ENCODE measurements around the gene PTPDC1. TPM values are rescaled to one million over a fixed set of nuclear protein-coding genes. Genes with fewer than 3 reads are reported as not detected.

The PTPDC1 gene
- total and polyA plus RNA-seq, 9 of the 15 experiments (the other 6 are each of a cell fraction or from before 2014, with no cell fraction given), result 1.1 to 8.1 (median 5.7) TPM

- TF ChIP-seq, protein P1, sequence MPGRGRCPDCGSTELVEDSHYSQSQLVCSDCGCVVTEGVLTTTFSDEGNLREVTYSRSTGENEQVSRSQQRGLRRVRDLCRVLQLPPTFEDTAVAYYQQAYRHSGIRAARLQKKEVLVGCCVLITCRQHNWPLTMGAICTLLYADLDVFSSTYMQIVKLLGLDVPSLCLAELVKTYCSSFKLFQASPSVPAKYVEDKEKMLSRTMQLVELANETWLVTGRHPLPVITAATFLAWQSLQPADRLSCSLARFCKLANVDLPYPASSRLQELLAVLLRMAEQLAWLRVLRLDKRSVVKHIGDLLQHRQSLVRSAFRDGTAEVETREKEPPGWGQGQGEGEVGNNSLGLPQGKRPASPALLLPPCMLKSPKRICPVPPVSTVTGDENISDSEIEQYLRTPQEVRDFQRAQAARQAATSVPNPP (IDR thresholded peaks at IDR 0.05; ENCODE audit: borderline replicate concordance, insufficient read depth, insufficient read length), result no peak
- no peak for TF ChIP-seq DACH1 (IDR thresholded peaks at IDR 0.05; ENCODE audit: partially characterized antibody)
- TF ChIP-seq HDAC8 (tag; IDR thresholded peaks at IDR 0.05), result 0 out of 2 replicates have a peak, but pooled peaks have one; percentile 61
- TF ChIP-seq ZSCAN32 (CRISPR knock-in tag; IDR thresholded peaks at IDR 0.05), result 0 out of 2 replicates have a peak, but pooled peaks have one; percentile 34
- no peak for TF ChIP-seq ZNF445 (CRISPR knock-in tag; IDR thresholded peaks at IDR 0.05; ENCODE audit: low read depth)
- TF ChIP-seq BMI1 (IDR thresholded peaks at IDR 0.05; ENCODE audit: low read length), result peak; percentile 71; the same call in 1 of the 2 replicates
- peak; percentile 80 for TF ChIP-seq ZBTB33 (CRISPR knock-in tag; IDR thresholded peaks at IDR 0.05)
- TF ChIP-seq ZNF224 (CRISPR knock-in tag; IDR thresholded peaks at IDR 0.05), result no peak
- no peak for TF ChIP-seq MYNN (IDR thresholded peaks at IDR 0.05)
- no peak for TF ChIP-seq MYNN (CRISPR knock-in tag; IDR thresholded peaks at IDR 0.05)
- TF ChIP-seq, protein P2, sequence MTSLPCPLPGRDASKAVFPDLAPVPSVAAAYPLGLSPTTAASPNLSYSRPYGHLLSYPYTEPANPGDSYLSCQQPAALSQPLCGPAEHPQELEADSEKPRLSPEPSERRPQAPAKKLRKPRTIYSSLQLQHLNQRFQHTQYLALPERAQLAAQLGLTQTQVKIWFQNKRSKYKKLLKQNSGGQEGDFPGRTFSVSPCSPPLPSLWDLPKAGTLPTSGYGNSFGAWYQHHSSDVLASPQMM (CRISPR knock-in tag; IDR thresholded peaks at IDR 0.05), result no peak
- no peak for TF ChIP-seq THRAP3 (IDR thresholded peaks at IDR 0.05; ENCODE audit: borderline replicate concordance)
- TF ChIP-seq SFPQ (IDR thresholded peaks at IDR 0.05; ENCODE audit: low read depth, low read length), result no peak
- TF ChIP-seq RFX1 (IDR thresholded peaks at IDR 0.05), result peak; percentile 96
- no peak for TF ChIP-seq TCF7L2 (IDR thresholded peaks at IDR 0.05; ENCODE audit: low read depth, low read length)
- TF ChIP-seq MNT (conservative IDR thresholded peaks at IDR 0.05), result no peak
- peak; percentile 91 for TF ChIP-seq CEBPG (CRISPR knock-in tag; IDR thresholded peaks at IDR 0.05)
- TF ChIP-seq CEBPG (tag; conservative IDR thresholded peaks at IDR 0.05 in 1 of 2, IDR thresholded peaks at IDR 0.05 in 1 of 2), result peak in 1 of 2 experiments; percentile 33; a peak in 1 of 4 replicates
- TF ChIP-seq ZFP91 (CRISPR knock-in tag; IDR thresholded peaks at IDR 0.05), result no peak
- TF ChIP-seq MTA2 (IDR thresholded peaks at IDR 0.05; ENCODE audit: low read depth), result no peak
- no peak for TF ChIP-seq ZNF830 (CRISPR knock-in tag; IDR thresholded peaks at IDR 0.05)
Measured at GRCh38 chr9:94084314-94084713, at the start of gene PTPDC1 (continued).

All from K562 (cell line).